ENCODE results near the gene CRB3. TPM values are rescaled to one million over a fixed set of nuclear protein-coding genes. Genes with fewer than 3 reads are reported as not detected.

Gene CRB3
- total and polyA plus RNA-seq, 2 donors (not counting 3 experiments of a cell fraction or from before 2014, with no cell fraction given), result not detected

- H3K9me3 ChIP-seq (replicated peaks; ENCODE audit: control insufficient read depth, insufficient read depth, low read length), result no peaks in the 10 kb centered on the region
- H3K4me1 ChIP-seq (ENCODE audit: control insufficient read depth, extremely low read depth, insufficient read depth, low read length), result no peaks in the 10 kb centered on the region
- TF ChIP-seq POLR2A (IDR thresholded peaks at IDR 0.05; ENCODE audit: low read depth, low read length) (no peak), GATA2 (IDR thresholded peaks at IDR 0.05; ENCODE audit: insufficient read depth, insufficient read length, low read depth, low read length) (no peak), JUN (IDR thresholded peaks at IDR 0.05; ENCODE audit: borderline replicate concordance, insufficient read depth, insufficient read length, low read depth) (no peak), MAX (IDR thresholded peaks at IDR 0.05; ENCODE audit: insufficient read depth, insufficient read length) (no peak), POLR2AphosphoS5 (IDR thresholded peaks at IDR 0.05; ENCODE audit: insufficient read depth, low read depth, low read length) (no peak), MYC (IDR thresholded peaks at IDR 0.05; ENCODE audit: low read depth, low read length) (no peak), FOS (IDR thresholded peaks at IDR 0.05; ENCODE audit: borderline replicate concordance, insufficient read depth, low read length) (no peak), EZH2 (IDR thresholded peaks at IDR 0.05; ENCODE audit: borderline replicate concordance, low read depth, low read length, severe bottlenecking) (no peak), CTCF (IDR thresholded peaks at IDR 0.05; ENCODE audit: extremely low read depth in 1 of 2, insufficient read depth in 1 of 2, low read depth in 1 of 2, low read length in 2 of 2) (no peak)
- no peak overlapping the region for H2AFZ ChIP-seq (ENCODE audit: low read depth, low read length)
- FAIRE-seq (no peak), DNase-seq (ENCODE audit: low read depth, low spot score) (no peak)
- H3K36me3 ChIP-seq (ENCODE audit: control insufficient read depth in 2 of 2, extremely low read depth in 1 of 2, insufficient read depth in 2 of 2, low read length in 2 of 2), result peaks cover 31 to 57% of the 10 kb centered on the region in 2 experiments
- H3K27ac ChIP-seq (ENCODE audit: insufficient read depth, low read depth, low read length), result no peak overlapping the region
- H3K4me2 ChIP-seq (ENCODE audit: insufficient read depth, low read length), result no peak overlapping the region
- no TSS peak for BruUV-seq (replicated peaks)
- peaks cover 21% of the 10 kb centered on the region for H3K79me2 ChIP-seq (ENCODE audit: control insufficient read depth, insufficient read depth, low read length)
- no peaks in the 10 kb centered on the region for H3K9me1 ChIP-seq (replicated peaks; ENCODE audit: control insufficient read depth, extremely low read depth, insufficient read depth, low read length)
- ChIA-PET POLR2A (no interaction called here), CTCF (no interaction called here)
- intact Hi-C loops (cut with micrococcal nuclease) (no loop called here), dilution Hi-C loops (cut with MboI; ENCODE audit: extremely low pct_ligation_motif_present, low sequenced_read_pairs) (no loop called here)
- H3K27me3 ChIP-seq (ENCODE audit: control insufficient read depth in 2 of 2, insufficient read depth in 2 of 2, low read length in 2 of 2), result no peaks in the 10 kb centered on the region
- H4K20me1 ChIP-seq (replicated peaks; ENCODE audit: control insufficient read depth, extremely low read depth, insufficient read depth, low read length), result no peaks in the 10 kb centered on the region
- no peak overlapping the region for H3K9ac ChIP-seq (replicated peaks; ENCODE audit: extremely low read depth, insufficient read depth, low read length)
- H3K4me3 ChIP-seq (replicated peaks in 1 of 3; ENCODE audit: insufficient read depth in 1 of 3, low read depth in 1 of 3, low read length in 3 of 3), result no peak overlapping the region
These were observed 48.4 kb upstream of the CRB3 start for GRCh38 chr19:6415591-6416190.

All from endothelial cell of umbilical vein (primary cell).